ENCODE results near the gene COL21A1. TPM values are rescaled to one million over a fixed set of nuclear protein-coding genes. Genes with fewer than 3 reads are reported as not detected.

The COL21A1 gene
- total RNA-seq, 3 donors from 2014 or later, result 0.80 to 2.9 (median 1.5) TPM

GRCh38 chr6:56025795-56026194 lies 221.6 kb downstream of the COL21A1 start:
- Histone ChIP-seq H3K27me3 (no peaks in the 10 kb centered on the region), H3K27ac (no peak overlapping the region), H3K9me3 (no peaks in the 10 kb centered on the region), H3K4me3 (no peak overlapping the region), H3K36me3 (no peaks in the 10 kb centered on the region), H3K4me1 (no peaks in the 10 kb centered on the region)
- intact Hi-C loops (cut with DNase I; ENCODE audit: low total_unique reads), result no loop called here
- DNase-seq (ENCODE audit: low spot score in 2 of 2), result no peak
- TF ChIP-seq, protein P1, sequence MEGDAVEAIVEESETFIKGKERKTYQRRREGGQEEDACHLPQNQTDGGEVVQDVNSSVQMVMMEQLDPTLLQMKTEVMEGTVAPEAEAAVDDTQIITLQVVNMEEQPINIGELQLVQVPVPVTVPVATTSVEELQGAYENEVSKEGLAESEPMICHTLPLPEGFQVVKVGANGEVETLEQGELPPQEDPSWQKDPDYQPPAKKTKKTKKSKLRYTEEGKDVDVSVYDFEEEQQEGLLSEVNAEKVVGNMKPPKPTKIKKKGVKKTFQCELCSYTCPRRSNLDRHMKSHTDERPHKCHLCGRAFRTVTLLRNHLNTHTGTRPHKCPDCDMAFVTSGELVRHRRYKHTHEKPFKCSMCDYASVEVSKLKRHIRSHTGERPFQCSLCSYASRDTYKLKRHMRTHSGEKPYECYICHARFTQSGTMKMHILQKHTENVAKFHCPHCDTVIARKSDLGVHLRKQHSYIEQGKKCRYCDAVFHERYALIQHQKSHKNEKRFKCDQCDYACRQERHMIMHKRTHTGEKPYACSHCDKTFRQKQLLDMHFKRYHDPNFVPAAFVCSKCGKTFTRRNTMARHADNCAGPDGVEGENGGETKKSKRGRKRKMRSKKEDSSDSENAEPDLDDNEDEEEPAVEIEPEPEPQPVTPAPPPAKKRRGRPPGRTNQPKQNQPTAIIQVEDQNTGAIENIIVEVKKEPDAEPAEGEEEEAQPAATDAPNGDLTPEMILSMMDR (IDR thresholded peaks at IDR 0.05), result no peak
- TF ChIP-seq POLR2AphosphoS5 (IDR thresholded peaks at IDR 0.05), result no peak

DNA sequence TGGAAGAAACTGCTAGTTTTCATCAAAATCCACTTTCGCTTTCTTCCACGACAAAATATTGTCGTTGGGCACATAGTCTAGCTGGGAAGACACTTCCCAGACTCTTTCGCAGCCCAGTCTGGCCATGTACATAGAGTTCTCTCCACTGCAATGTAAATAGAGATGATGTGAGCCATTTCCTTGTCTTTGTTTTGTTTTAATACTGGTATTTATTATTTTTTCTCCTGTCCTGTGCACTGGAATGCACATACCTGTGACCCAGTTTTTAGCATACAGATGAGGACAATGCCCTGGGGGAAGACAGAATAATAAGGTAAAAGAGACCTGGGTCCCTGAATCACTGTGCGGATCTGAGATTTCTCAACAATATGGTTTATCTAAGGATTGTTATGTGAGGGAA lies 222.4 kb downstream of the COL21A1 start:
- intact Hi-C loops (cut with DNase I; ENCODE audit: low total_unique reads), result no loop called here
- Histone ChIP-seq H3K36me3 (no peaks in the 10 kb centered on the region), H3K4me3 (no peak overlapping the region), H3K4me1 (no peaks in the 10 kb centered on the region), H3K27me3 (no peaks in the 10 kb centered on the region), H3K27ac (peak overlapping the region in 1 of 2 donors; percentile 12), H3K9me3 (no peaks in the 10 kb centered on the region)
- TF ChIP-seq, protein P1 (IDR thresholded peaks at IDR 0.05), result no peak
- TF ChIP-seq POLR2AphosphoS5 (IDR thresholded peaks at IDR 0.05), result no peak
- TF ChIP-seq POLR2A (IDR thresholded peaks at IDR 0.05), result no peak
- no peak for DNase-seq (ENCODE audit: low spot score in 2 of 2)

- DNase-seq (ENCODE audit: low spot score in 2 of 2), result no peak
- H3K4me3 ChIP-seq, result no peak overlapping the region
- no peaks in the 10 kb centered on the region for H3K36me3 ChIP-seq
- H3K9me3 ChIP-seq, result no peaks in the 10 kb centered on the region
- TF ChIP-seq POLR2A (IDR thresholded peaks at IDR 0.05) (no peak), POLR2AphosphoS5 (IDR thresholded peaks at IDR 0.05) (no peak)
- H3K27me3 ChIP-seq, result no peaks in the 10 kb centered on the region
- intact Hi-C loops (cut with DNase I; ENCODE audit: low total_unique reads), result no loop called here
- H3K4me1 ChIP-seq, result no peaks in the 10 kb centered on the region
- no peak overlapping the region for H3K27ac ChIP-seq
Measured at GRCh38 chr6:56023829-56024228, 223.6 kb downstream of the COL21A1 start.

DNA sequence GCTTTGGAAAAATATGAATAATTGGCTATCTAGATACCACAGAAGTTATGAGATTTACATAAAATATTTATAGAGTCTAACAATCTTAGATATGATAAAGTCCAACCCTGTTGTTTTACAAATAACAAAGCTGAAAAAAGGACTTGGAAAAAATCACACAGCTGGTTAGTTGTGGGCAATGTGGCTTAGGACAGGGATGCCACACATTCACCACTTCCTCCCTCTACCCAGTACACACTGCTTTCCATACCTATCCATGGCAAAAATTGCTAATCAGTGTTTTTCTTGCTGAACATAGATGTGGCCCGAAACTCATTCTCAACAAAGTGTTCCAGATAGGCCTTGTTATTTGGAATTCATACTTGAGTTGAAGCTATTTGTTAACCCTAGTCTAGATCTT lies 224.7 kb downstream of the COL21A1 start:
- H3K4me1 ChIP-seq, result no peaks in the 10 kb centered on the region
- no peak overlapping the region for H3K4me3 ChIP-seq
- no peak for DNase-seq (ENCODE audit: low spot score in 2 of 2)
- intact Hi-C loops (cut with DNase I; ENCODE audit: low total_unique reads), result no loop called here
- H3K36me3 ChIP-seq, result no peaks in the 10 kb centered on the region
- H3K9me3 ChIP-seq, result no peaks in the 10 kb centered on the region
- no peaks in the 10 kb centered on the region for H3K27me3 ChIP-seq
- H3K27ac ChIP-seq, result no peak overlapping the region
- TF ChIP-seq POLR2A (IDR thresholded peaks at IDR 0.05) (no peak), POLR2AphosphoS5 (IDR thresholded peaks at IDR 0.05) (no peak)
- TF ChIP-seq, protein P1 (IDR thresholded peaks at IDR 0.05), result no peak

- intact Hi-C loops (cut with DNase I; ENCODE audit: low total_unique reads), result no loop called here
- no peak overlapping the region for H3K27ac ChIP-seq
- no peak overlapping the region for H3K4me3 ChIP-seq
- H3K27me3 ChIP-seq, result no peaks in the 10 kb centered on the region
- DNase-seq (ENCODE audit: low spot score in 2 of 2), result no peak
- H3K36me3 ChIP-seq, result no peaks in the 10 kb centered on the region
- no peaks in the 10 kb centered on the region for H3K4me1 ChIP-seq
- no peaks in the 10 kb centered on the region for H3K9me3 ChIP-seq
- TF ChIP-seq POLR2A (IDR thresholded peaks at IDR 0.05) (no peak), POLR2AphosphoS5 (IDR thresholded peaks at IDR 0.05) (no peak)
- TF ChIP-seq, protein P1 (IDR thresholded peaks at IDR 0.05), result no peak
Measured at GRCh38 chr6:56021943-56022342, 225.4 kb downstream of the COL21A1 start.

GRCh38 chr6:56019973-56020372 lies 227.4 kb downstream of the COL21A1 start:
- H3K4me3 ChIP-seq, result no peak overlapping the region
- no peak for DNase-seq (ENCODE audit: low spot score in 2 of 2)
- H3K27ac ChIP-seq, result no peak overlapping the region
- TF ChIP-seq, protein P1 (IDR thresholded peaks at IDR 0.05), result no peak
- TF ChIP-seq POLR2A (IDR thresholded peaks at IDR 0.05), result no peak
- TF ChIP-seq POLR2AphosphoS5 (IDR thresholded peaks at IDR 0.05), result no peak
- no peaks in the 10 kb centered on the region for H3K36me3 ChIP-seq
- H3K9me3 ChIP-seq, result no peaks in the 10 kb centered on the region
- H3K27me3 ChIP-seq, result no peaks in the 10 kb centered on the region
- intact Hi-C loops (cut with DNase I; ENCODE audit: low total_unique reads), result no loop called here
- H3K4me1 ChIP-seq, result no peaks in the 10 kb centered on the region

Measured in breast epithelium (tissue), 4 donors.